ES-I3 (cell line): ENCODE results near the gene PCDHGA5.
"Not testable (repeated sequence)": the region's sequence is repeated elsewhere in the genome, so short reads cannot be mapped to it uniquely, and the experiment has no call there.

Experiments
- H3K36me3 ChIP-seq: 2 replicates; pipeline ENCODE4 v1.6.1; 2013; ENCODE audit warnings: mild to moderate bottlenecking, low read length, control low read depth, moderate library complexity; ENCODE audit not compliant: insufficient read depth
- H3K4me1 ChIP-seq: 2 replicates; pipeline ENCODE4 v1.6.1; 2013; ENCODE audit warnings: mild to moderate bottlenecking, control low read depth, low read length; ENCODE audit not compliant: insufficient read depth
- H3K9ac ChIP-seq: 2 replicates; pipeline ENCODE4 v1.6.1; 2013; ENCODE audit warnings: low read depth, mild to moderate bottlenecking, low read length, moderate library complexity
- H3K9me3 ChIP-seq: 2 replicates; pipeline ENCODE4 v1.6.1; 2013; ENCODE audit warnings: mild to moderate bottlenecking, low read length, moderate library complexity; ENCODE audit not compliant: control insufficient read depth, insufficient read depth

PCDHGA5 gene

GRCh38 chr5:141362719-141363118, 1.2 kb upstream of the PCDHGA5 start:
- Histone ChIP-seq H3K9me3 (peaks cover 8% of the 10 kb centered on the region; the same call in 1 of the 2 replicates), H3K4me1 (peaks cover 3% of the 10 kb centered on the region; the same call in 1 of the 2 replicates), H3K36me3 (no peaks in the 10 kb centered on the region), H3K9ac (no peak overlapping the region)

GRCh38 chr5:141366016-141366896, 2.3 kb downstream of the PCDHGA5 start:
- no peaks in the 10 kb centered on the region for H3K36me3 ChIP-seq
- H3K9me3 ChIP-seq, result no peaks in the 10 kb centered on the region; the same call in 1 of the 2 replicates
- H3K9ac ChIP-seq, result no peak overlapping the region
- H3K4me1 ChIP-seq, result peaks cover 3% of the 10 kb centered on the region; the same call in 1 of the 2 replicates

DNA sequence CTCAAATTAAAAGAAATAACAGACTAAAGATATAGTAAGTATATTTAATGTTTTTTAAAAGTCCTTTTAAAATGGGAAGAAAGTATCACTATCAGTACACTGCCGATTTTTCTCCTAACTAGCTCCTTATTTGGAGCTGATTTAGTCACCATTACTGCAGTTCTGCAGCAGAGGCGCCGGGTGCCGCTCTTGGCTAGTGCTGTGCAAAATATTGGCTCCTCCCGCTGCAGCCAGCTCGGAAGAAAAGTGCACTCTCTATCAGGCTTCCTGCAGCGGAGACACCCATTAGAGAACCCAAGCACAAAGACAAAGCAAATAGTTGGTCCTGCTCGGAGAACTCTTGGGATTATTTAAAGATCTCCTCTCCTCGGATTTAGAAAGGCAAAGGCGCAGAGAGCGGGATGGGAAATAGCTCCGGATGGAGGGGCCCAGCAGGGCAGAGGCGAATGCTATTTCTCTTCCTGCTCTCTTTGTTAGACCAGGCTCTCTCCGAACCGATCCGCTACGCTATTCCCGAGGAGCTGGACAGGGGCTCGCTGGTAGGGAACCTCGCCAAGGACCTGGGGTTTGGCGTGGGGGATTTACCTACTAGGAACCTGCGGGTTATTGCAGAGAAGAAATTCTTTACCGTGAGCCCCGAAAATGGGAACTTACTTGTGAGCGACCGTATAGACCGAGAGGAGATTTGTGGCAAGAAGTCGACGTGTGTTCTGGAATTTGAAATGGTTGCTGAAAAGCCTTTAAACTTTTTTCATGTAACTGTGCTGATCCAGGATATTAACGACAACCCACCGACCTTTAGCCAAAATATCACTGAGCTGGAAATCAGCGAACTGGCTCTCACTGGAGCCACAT, 6.3 kb downstream of the PCDHGA5 start, which contains the start of gene PCDHGB3:
PCDHGB3 (plus strand) TSS at position 249 of the 855 bp plus-strand sequence; CDS start at position 402, 153 bp downstream.
- Histone ChIP-seq H3K36me3 (no peaks in the 10 kb centered on the region), H3K4me1 (no peaks in the 10 kb centered on the region), H3K9me3 (peaks cover 5% of the 10 kb centered on the region), H3K9ac (no peak within 1 kb of the TSS)

DNA sequence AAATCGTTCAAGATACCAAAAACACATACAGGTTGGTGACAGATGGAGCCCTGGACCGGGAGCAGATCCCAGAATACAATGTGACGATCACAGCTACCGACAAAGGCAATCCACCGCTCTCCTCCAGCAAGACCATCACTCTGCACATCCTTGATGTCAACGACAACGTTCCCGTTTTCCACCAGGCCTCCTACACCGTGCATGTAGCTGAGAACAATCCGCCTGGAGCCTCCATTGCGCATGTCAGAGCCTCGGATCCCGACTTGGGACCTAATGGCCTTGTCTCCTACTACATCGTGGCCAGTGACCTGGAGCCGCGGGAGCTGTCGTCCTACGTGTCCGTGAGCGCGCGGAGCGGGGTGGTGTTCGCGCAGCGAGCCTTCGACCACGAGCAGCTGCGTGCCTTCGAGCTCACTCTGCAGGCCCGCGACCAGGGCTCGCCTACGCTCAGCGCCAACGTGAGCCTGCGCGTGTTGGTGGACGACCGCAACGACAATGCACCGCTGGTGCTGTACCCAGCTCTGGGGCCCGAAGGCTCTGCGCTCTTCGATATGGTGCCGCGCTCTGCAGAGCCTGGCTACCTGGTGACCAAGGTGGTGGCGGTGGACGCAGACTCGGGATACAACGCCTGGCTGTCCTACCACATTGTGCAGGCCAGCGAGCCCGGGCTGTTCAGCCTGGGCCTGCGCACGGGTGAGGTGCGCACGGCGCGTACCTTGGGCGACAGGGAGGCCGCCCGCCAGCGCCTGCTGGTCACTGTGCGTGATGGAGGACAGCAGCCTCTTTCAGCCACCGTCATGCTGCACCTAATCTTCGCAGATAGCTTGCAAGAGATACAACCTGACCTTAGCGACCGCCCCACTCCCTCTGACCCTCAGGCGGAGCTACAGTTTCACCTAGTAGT, 7.9 kb downstream of the PCDHGA5 start:
- Histone ChIP-seq H3K9me3 (peaks cover 5% of the 10 kb centered on the region), H3K36me3 (no peaks in the 10 kb centered on the region), H3K9ac (no peak overlapping the region)

DNA sequence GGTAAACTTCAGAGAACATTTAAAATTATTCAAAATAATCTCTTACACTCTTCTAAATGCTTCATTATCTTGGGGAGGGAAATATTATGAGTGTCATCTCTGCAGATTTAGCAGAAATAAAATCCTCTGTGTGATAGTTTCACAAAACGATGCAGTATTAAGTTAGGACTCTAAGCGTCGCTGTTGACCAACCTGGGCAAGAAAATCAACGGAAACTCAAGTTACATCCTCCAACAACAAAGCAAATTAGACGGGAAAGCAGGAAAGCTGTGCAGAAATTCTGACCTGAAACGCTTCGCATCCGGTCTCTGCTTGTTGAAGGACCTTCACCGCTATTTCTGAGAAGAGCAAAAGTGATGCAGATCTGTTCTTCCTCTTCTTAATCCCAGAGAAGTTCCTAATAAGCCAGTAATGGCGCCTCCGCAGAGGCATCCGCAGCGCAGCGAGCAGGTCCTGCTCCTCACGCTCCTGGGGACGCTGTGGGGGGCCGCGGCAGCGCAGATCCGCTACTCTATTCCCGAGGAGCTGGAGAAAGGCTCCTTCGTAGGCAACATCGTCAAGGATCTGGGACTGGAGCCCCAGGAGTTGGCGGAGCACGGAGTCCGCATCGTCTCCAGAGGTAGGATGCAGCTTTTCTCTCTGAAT, 9.8 kb downstream of the PCDHGA5 start, which contains the start of gene PCDHGA6:
PCDHGA6 (plus strand) TSS at position 219 of the 645 bp plus-strand sequence; CDS start at position 412, 193 bp downstream.
- Histone ChIP-seq H3K9ac (no peak within 1 kb of the TSS), H3K36me3 (no peaks in the 10 kb centered on the region), H3K4me1 (no peaks in the 10 kb centered on the region), H3K9me3 (peaks cover 7% of the 10 kb centered on the region)

More for the DNA sequence above, 7.9 kb downstream of the PCDHGA5 start:
- H3K4me1 ChIP-seq, result no peaks in the 10 kb centered on the region

- H3K9me3 ChIP-seq, result peaks cover 7% of the 10 kb centered on the region
- H3K9ac ChIP-seq, result no peak overlapping the region
- no peaks in the 10 kb centered on the region for H3K36me3 ChIP-seq
- no peaks in the 10 kb centered on the region for H3K4me1 ChIP-seq
Observed at GRCh38 chr5:141374627-141375026, 10.7 kb downstream of the PCDHGA5 start.

GRCh38 chr5:141375444-141376155, 11.6 kb downstream of the PCDHGA5 start:
- H3K9me3 ChIP-seq, H3K4me1 ChIP-seq, H3K36me3 ChIP-seq, H3K9ac ChIP-seq: not testable (repeated sequence)

- Histone ChIP-seq H3K4me1 (no peaks in the 10 kb centered on the region), H3K9me3 (no peaks in the 10 kb centered on the region; the same call in 1 of the 2 replicates), H3K9ac (no peak within 1 kb of the TSS), H3K36me3 (no peaks in the 10 kb centered on the region)
Observed at GRCh38 chr5:141382469-141383294, 18.7 kb downstream of the PCDHGA5 start, which contains the start of gene PCDHGA7. PCDHGA7 (plus strand) TSS chr5:141382742; CDS start chr5:141382900, 158 bp downstream.

- no peaks in the 10 kb centered on the region for H3K4me1 ChIP-seq
- H3K9me3 ChIP-seq, result peaks cover under 1% of the 10 kb centered on the region
- no peak overlapping the region for H3K9ac ChIP-seq
- H3K36me3 ChIP-seq, result no peaks in the 10 kb centered on the region
Observed at GRCh38 chr5:141383345-141383744, 19.4 kb downstream of the PCDHGA5 start.

GRCh38 chr5:141384471-141385267, 20.7 kb downstream of the PCDHGA5 start:
- Histone ChIP-seq H3K9ac (no peak overlapping the region), H3K36me3 (no peaks in the 10 kb centered on the region; the same call in 1 of the 2 replicates), H3K9me3 (peaks cover 7% of the 10 kb centered on the region), H3K4me1 (no peaks in the 10 kb centered on the region)

GRCh38 chr5:141387557-141388311, 23.8 kb downstream of the PCDHGA5 start, which contains the start of gene PCDHGB4:
PCDHGB4 (plus strand) TSS chr5:141387698; CDS start chr5:141387885, 187 bp downstream.
- peaks cover 17% of the 10 kb centered on the region for H3K9me3 ChIP-seq
- H3K36me3 ChIP-seq, H3K4me1 ChIP-seq: not testable (repeated sequence)
- peak within 1 kb of the TSS; percentile 64; the same call in 1 of the 2 replicates for H3K9ac ChIP-seq
